ENCODE measurements around the gene MACIR. TPM values are rescaled to one million over a fixed set of nuclear protein-coding genes. Genes with fewer than 3 reads are reported as not detected.

Gene MACIR
- total RNA-seq = 2.6 and 4.5 TPM in 2 replicates

GRCh38 chr5:103258368-103258956 is at the start of gene MACIR:
TSS of gene MACIR (plus strand) at chr5:103258763. CDS start at chr5:103275920, 17,157 bp downstream.

Other genes starting within 250 kb of the MACIR start
- 5.5 and 6.5 TPM in 2 replicates for gene GIN1, start 138.6 kb upstream of the MACIR start, total RNA-seq
- gene PPIP5K2, start 138.5 kb upstream of the MACIR start, total RNA-seq = 34.1 and 35.2 TPM in 2 replicates